GM19372 (cell line): ENCODE measurements around the gene ERAP2.
"Not testable (repeated sequence)": the region's sequence is repeated elsewhere in the genome, so short reads cannot be mapped to it uniquely, and the experiment has no call there.

ENCODE experiments used
- ATAC-seq: cut with Tn5 transposase; IDR thresholded peaks from one replicate; pipeline ENCODE4 v1.9.1; 2021; ENCODE audit warnings: mild to moderate bottlenecking, low read depth, moderate library complexity; ENCODE audit not compliant: unreplicated experiment

Gene ERAP2

GRCh38 chr5:96863114-96863513 lies 13.2 kb upstream of the ERAP2 start:
- ATAC-seq, result no peak

DNA sequence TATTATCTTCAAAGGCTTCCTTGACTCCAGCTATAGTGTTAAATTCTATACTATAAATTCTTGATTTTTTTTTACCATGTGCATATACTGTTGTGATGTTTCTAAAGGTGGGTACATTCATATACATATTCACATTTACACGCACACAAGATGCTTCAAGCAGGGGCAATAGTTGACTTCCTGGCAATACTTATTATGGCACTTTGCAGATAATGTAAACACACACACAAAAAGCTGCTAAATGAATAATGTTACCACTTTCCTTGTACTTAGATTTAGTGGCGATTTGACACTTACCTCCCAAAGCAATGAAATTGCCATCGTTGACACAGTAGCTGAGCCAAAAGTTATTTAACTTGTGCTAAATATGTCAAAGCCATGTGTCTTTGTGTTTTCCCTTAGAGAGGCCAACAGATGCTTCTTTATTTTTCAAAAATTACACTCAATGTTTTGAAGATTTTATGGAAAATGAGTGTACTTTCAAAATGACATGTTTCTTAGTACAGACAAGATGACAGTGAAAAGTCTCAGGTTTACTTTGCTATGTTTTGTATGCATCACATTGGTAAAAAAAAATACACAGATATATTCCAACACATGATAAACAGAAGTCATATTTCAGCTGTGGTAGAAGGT lies 12.2 kb upstream of the ERAP2 start:
- no peak for ATAC-seq

- no peak for ATAC-seq
Observed at GRCh38 chr5:96864922-96865530, 11.3 kb upstream of the ERAP2 start.

- peak; percentile 74 for ATAC-seq
Observed at GRCh38 chr5:96868603-96869371, 7.5 kb upstream of the ERAP2 start.

DNA sequence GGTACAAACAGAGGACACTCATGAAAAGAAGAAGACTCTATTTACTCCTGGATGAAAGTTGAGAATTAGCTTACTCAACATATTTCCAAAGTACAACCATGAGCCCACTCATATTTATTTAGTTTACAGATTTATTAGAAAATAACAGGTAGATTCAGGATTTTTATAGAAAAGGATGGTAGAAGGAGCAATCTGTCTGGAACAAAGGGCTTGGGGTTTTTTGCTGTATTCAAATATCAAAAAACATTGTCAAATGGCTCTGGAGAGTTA lies 7.0 kb upstream of the ERAP2 start:
- no peak for ATAC-seq

GRCh38 chr5:96870094-96871026 lies 5.9 kb upstream of the ERAP2 start:
- peak; percentile 58 for ATAC-seq

DNA sequence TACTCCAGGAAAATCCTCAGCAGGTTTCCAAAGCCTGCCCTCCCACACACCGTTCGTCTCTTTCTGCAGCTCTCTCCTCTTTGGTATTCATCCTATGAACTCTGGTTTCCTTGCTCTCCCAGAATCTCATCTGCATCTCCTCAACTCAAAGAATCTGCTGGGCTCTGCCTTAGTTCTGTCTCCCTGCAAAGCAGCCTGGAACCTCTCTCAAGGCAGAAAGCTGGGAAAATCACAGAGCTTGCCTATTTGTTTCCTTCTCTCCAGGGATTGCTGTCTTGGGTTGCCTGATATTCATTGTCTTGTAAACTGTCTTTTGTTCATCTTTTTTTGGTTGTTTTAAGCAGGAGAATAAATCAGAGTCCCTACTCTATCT lies 5.3 kb upstream of the ERAP2 start:
- ATAC-seq, result no peak

- ATAC-seq, result no peak
Observed at GRCh38 chr5:96871686-96872085, 4.6 kb upstream of the ERAP2 start.

- ATAC-seq, result no peak
Observed at GRCh38 chr5:96873449-96873848, 2.9 kb upstream of the ERAP2 start.

DNA sequence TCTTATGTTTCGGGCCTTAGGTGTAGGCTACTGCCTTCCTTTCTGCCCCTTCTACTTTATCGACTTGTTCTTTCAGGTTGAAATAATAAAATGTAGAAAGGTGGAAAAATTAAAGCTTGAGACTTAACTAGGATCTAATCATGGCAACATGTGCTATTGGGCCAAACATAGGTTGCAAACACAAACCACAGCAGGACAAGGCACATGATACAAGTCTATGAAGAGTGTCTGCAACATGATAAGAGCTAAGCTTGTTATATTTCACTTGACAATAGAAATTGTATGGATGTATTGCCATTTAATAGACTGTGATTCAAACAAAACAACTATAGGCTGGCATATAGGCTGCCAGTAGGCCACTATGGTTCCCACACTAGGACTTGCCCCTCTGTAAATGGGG lies 1.7 kb upstream of the ERAP2 start:
- no peak for ATAC-seq

GRCh38 chr5:96875791-96876291 lies 459 bp upstream of the ERAP2 start:
- ATAC-seq, result peak; percentile 6

DNA sequence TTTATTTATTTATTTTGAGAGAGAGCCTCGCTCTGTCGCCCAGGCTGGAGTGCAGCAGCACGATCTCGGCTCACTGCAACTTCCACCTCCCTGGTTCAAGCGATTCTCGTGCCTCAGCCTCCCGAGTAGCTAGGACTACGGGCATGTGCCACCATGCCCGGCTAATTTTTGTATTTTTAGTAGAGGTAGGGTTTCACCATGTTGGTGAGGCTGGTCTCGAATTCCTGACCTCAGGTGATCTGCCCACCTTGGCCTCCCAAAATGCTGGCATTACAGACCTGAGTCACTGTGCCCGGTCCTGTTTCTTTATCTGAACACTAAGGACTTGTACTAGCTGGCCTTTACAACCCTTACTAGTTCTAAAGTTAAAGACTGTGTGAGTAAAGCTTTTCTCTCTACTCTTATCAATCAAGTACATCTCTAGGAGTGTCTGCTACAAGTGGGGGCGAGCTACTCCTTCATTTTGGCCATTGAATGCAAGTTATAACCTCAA lies 723 bp downstream of the ERAP2 start:
- not testable (repeated sequence) for ATAC-seq

- ATAC-seq, result no peak
Observed at GRCh38 chr5:96879665-96880064, 3.4 kb downstream of the ERAP2 start.

GRCh38 chr5:96880444-96881164 lies 4.3 kb downstream of the ERAP2 start:
- ATAC-seq, result no peak

GRCh38 chr5:96881511-96882115 lies 5.3 kb downstream of the ERAP2 start:
- ATAC-seq, result no peak

DNA sequence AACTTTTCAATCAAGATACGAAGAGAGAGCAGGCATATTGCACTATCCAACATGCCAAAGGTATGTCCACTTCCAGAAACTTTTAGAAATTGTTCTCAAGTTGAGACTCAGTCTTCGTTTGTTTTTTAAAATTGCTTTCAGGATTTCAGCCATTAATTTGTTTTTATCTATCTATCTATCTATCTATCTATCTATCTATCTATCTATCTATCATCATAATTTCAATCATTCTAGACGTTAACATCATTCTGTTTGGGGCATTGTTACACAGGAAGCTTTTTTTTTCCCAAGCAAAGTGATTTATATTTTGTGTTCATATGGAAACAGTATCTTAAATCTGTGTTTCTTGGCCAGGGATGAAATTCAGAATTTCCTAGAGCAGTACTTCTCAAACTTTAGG lies 7.6 kb downstream of the ERAP2 start:
- no peak for ATAC-seq

DNA sequence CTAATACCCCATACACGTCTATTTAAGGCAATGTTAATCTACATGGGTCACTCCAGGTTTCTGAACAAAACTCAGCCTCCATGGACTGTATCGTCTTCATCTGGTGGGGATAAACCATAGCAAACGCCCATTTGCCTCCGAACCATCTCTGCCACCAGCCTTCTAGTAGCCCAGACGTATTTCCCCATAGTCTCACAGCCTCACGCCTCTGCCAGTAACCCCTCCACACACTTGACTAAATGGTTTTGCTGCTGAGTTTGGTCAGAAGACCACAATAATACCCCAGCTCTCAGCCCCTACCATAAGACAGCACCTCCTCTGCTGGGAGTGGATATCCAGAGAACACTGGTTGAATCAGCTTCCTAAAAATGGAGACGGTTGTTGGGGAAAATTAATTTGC lies 8.7 kb downstream of the ERAP2 start:
- ATAC-seq, result no peak

GRCh38 chr5:96885518-96886338 lies 9.4 kb downstream of the ERAP2 start:
- ATAC-seq, result peak; percentile 90

- no peak for ATAC-seq
Observed at GRCh38 chr5:96893342-96893741, 17.0 kb downstream of the ERAP2 start.
